AG09309 (cell line): ENCODE data around the gene DNAI1.
A peak's percentile ranks its signal among the peaks of the same experiment; 100 is the strongest.

ENCODE experiments used
- DNase-seq: peaks from one replicate; pipeline ENCODE4 v3.0.0-alpha.2; 2010; ENCODE audit warnings: low read depth
- H3K4me3 ChIP-seq: 2 replicates; pipeline ENCODE4 v1.5.1; 2011; ENCODE audit warnings: mild to moderate bottlenecking, low read depth, low read length, moderate library complexity; ENCODE audit not compliant: control insufficient read depth
- CTCF ChIP-seq: IDR thresholded peaks from 2 replicates; pipeline ENCODE4 v1.5.1; 2011; ENCODE audit warnings: mild to moderate bottlenecking, low read depth, low read length, inconsistent platforms; ENCODE audit not compliant: insufficient read depth, control insufficient read depth; ENCODE audit errors: missing control alignments

The DNAI1 gene

GRCh38 chr9:34458959-34459340, 345 bp downstream of the DNAI1 start:
- no peak for TF ChIP-seq CTCF
- H3K4me3 ChIP-seq = peak overlapping the region; percentile 31

GRCh38 chr9:34459356-34459755, 751 bp downstream of the DNAI1 start:
- H3K4me3 ChIP-seq = no peak overlapping the region
- no peak for DNase-seq
- TF ChIP-seq CTCF = no peak

More at GRCh38 chr9:34458959-34459340, 345 bp downstream of the DNAI1 start:
- no peak for DNase-seq

GRCh38 chr9:34459941-34460340, 1.3 kb downstream of the DNAI1 start:
- no peak overlapping the region for H3K4me3 ChIP-seq
- no peak for DNase-seq
- TF ChIP-seq CTCF = no peak

- DNase-seq = peak; percentile 78
- no peak for TF ChIP-seq CTCF
- H3K4me3 ChIP-seq = no peak overlapping the region
Observed at GRCh38 chr9:34463098-34463900, 4.7 kb downstream of the DNAI1 start.

GRCh38 chr9:34463901-34464232, 5.3 kb downstream of the DNAI1 start:
- H3K4me3 ChIP-seq = no peak overlapping the region
- DNase-seq = no peak
- TF ChIP-seq CTCF = no peak

GRCh38 chr9:34464571-34464970, 6.0 kb downstream of the DNAI1 start:
- TF ChIP-seq CTCF = no peak
- DNase-seq = no peak
- no peak overlapping the region for H3K4me3 ChIP-seq

- no peak overlapping the region for H3K4me3 ChIP-seq
- TF ChIP-seq CTCF = no peak
Observed at GRCh38 chr9:34465468-34465867, 6.9 kb downstream of the DNAI1 start.

More at GRCh38 chr9:34465468-34465867, 6.9 kb downstream of the DNAI1 start:
- DNase-seq = no peak
